ENCODE results near the gene ADAM17. TPM values are rescaled to one million over a fixed set of nuclear protein-coding genes. Genes with fewer than 3 reads are reported as not detected.

ADAM17 gene
- total RNA-seq: 47.2 to 48.8 TPM (median 47.8 TPM) in 3 replicates

- H3K36me3 Mint-ChIP-seq: no peaks in the 10 kb centered on the region
- DNase-seq (ENCODE audit: low spot score in 2 of 2, unreplicated experiment in 2 of 2): peak; percentile 88 to 92
- peaks cover 51% of the 10 kb centered on the region for H3K4me1 Mint-ChIP-seq
- peak within 1 kb of the TSS; percentile 100 for H3K27ac Mint-ChIP-seq
- H3K9me3 Mint-ChIP-seq: no peaks in the 10 kb centered on the region
- H3K27me3 Mint-ChIP-seq (ENCODE audit: low read depth): no peaks in the 10 kb centered on the region
- peak within 1 kb of the TSS; percentile 91 for H3K4me3 Mint-ChIP-seq
- TF ChIP-seq, protein P1, sequence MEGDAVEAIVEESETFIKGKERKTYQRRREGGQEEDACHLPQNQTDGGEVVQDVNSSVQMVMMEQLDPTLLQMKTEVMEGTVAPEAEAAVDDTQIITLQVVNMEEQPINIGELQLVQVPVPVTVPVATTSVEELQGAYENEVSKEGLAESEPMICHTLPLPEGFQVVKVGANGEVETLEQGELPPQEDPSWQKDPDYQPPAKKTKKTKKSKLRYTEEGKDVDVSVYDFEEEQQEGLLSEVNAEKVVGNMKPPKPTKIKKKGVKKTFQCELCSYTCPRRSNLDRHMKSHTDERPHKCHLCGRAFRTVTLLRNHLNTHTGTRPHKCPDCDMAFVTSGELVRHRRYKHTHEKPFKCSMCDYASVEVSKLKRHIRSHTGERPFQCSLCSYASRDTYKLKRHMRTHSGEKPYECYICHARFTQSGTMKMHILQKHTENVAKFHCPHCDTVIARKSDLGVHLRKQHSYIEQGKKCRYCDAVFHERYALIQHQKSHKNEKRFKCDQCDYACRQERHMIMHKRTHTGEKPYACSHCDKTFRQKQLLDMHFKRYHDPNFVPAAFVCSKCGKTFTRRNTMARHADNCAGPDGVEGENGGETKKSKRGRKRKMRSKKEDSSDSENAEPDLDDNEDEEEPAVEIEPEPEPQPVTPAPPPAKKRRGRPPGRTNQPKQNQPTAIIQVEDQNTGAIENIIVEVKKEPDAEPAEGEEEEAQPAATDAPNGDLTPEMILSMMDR (IDR thresholded peaks at IDR 0.05; ENCODE audit: unreplicated experiment): peak; percentile 56
Measured at GRCh38 chr2:9555297-9556120, at the start of gene ADAM17. ADAM17 (minus strand) TSS chr2:9555830; CDS start chr2:9555605, 225 bp downstream.

DNA sequence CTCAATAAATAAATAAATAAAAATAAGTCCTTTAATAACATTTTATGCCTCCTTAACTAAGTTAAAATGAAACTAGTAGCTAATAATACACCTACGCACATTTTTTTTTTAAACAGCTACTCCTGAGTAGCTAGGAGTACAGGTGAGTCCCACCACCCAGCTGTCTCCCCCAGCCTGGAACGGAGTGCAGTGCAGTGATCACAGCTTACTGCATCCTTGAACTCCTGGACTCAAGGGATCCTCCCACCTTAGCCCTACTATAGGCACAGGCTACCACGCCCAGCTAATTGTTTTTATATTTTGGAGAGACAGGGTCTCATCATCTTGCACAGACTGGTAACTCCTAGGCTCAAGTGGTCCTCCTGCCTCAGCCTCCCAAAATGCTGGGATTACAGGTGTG, 46.8 kb upstream of the ADAM17 start:
- peaks cover 20% of the 10 kb centered on the region for H3K9me3 Mint-ChIP-seq
- DNase-seq (ENCODE audit: low spot score in 2 of 2, unreplicated experiment in 2 of 2): no peak
- peaks cover 57% of the 10 kb centered on the region for H3K36me3 Mint-ChIP-seq
- TF ChIP-seq, protein P1 (IDR thresholded peaks at IDR 0.05; ENCODE audit: unreplicated experiment): no peak
- H3K27me3 Mint-ChIP-seq (ENCODE audit: low read depth): no peaks in the 10 kb centered on the region
- no peak overlapping the region for H3K27ac Mint-ChIP-seq
- H3K4me3 Mint-ChIP-seq: no peak overlapping the region
- H3K4me1 Mint-ChIP-seq: peaks cover 1% of the 10 kb centered on the region

GRCh38 chr2:9601397-9601796, 45.8 kb upstream of the ADAM17 start:
- DNase-seq (ENCODE audit: low spot score in 2 of 2, unreplicated experiment in 2 of 2): no peak
- Mint-ChIP-seq H3K36me3 (peaks cover 57% of the 10 kb centered on the region), H3K4me1 (no peaks in the 10 kb centered on the region), H3K27ac (no peak overlapping the region), H3K4me3 (no peak overlapping the region), H3K27me3 (ENCODE audit: low read depth) (no peaks in the 10 kb centered on the region), H3K9me3 (peaks cover 20% of the 10 kb centered on the region)
- TF ChIP-seq, protein P1 (IDR thresholded peaks at IDR 0.05; ENCODE audit: unreplicated experiment): no peak

GRCh38 chr2:9599430-9599829, 43.8 kb upstream of the ADAM17 start:
- Mint-ChIP-seq H3K9me3 (peaks cover 20% of the 10 kb centered on the region), H3K4me1 (peaks cover 2% of the 10 kb centered on the region), H3K27me3 (ENCODE audit: low read depth) (no peaks in the 10 kb centered on the region), H3K4me3 (no peak overlapping the region), H3K36me3 (peaks cover 49% of the 10 kb centered on the region), H3K27ac (no peak overlapping the region)
- TF ChIP-seq, protein P1 (IDR thresholded peaks at IDR 0.05; ENCODE audit: unreplicated experiment): no peak
- no peak for DNase-seq (ENCODE audit: low spot score in 2 of 2, unreplicated experiment in 2 of 2)

GRCh38 chr2:9596621-9597311, 41.1 kb upstream of the ADAM17 start:
- H3K36me3 Mint-ChIP-seq: peaks cover 41% of the 10 kb centered on the region
- H3K27ac Mint-ChIP-seq: no peak overlapping the region
- H3K9me3 Mint-ChIP-seq: peaks cover 20% of the 10 kb centered on the region
- TF ChIP-seq, protein P1 (IDR thresholded peaks at IDR 0.05; ENCODE audit: unreplicated experiment): no peak
- H3K4me3 Mint-ChIP-seq: no peak overlapping the region
- DNase-seq (ENCODE audit: low spot score in 2 of 2, unreplicated experiment in 2 of 2): no peak
- no peaks in the 10 kb centered on the region for H3K27me3 Mint-ChIP-seq (ENCODE audit: low read depth)
- H3K4me1 Mint-ChIP-seq: peaks cover 3% of the 10 kb centered on the region

Measured in mesothelial cell of epicardium (in vitro differentiated cells).